GM12891 (cell line): ENCODE measurements around the gene WDR43.

Experiments
- PAX5 ChIP-seq: IDR thresholded peaks from 2 replicates; pipeline ENCODE4 v1.6.1; 2011; ENCODE audit warnings: low read length, moderate library complexity, mild to moderate bottlenecking; ENCODE audit not compliant: insufficient read depth, severe bottlenecking
- POLR2A ChIP-seq: IDR thresholded peaks from 2 replicates; pipeline ENCODE4 v1.6.1; 2011; ENCODE audit warnings: low read depth, low read length, control low read depth
- POLR2AphosphoS5 ChIP-seq: IDR thresholded peaks from 2 replicates; pipeline ENCODE4 v1.6.1; 2011; ENCODE audit warnings: low read depth, low read length, control low read depth
- SPI1 ChIP-seq: IDR thresholded peaks from 2 replicates; pipeline ENCODE4 v1.6.1; 2011; ENCODE audit warnings: low read depth, low read length, control low read depth
- TAF1 ChIP-seq: IDR thresholded peaks from 2 replicates; pipeline ENCODE4 v1.6.1; 2011; ENCODE audit warnings: low read depth, low read length, control low read depth

DNA sequence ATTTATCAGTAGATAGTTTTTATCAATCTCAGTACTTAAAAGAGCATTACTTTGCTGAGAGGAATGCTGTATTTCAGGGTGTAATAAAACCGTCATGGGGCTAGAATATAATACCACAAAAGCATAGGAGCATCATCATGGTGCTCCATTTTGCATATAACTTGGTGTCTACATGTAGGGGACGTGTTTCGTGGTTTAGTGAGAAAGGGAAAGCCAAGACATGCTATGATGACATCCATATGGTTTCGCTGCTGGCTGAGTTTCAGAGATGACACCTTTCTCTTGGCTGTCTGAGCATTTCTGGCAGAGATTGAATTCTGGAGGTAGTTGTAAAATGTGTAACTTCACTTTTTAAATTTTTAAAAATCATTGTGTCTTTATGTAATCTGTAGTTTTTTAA, 32.4 kb downstream of the WDR43 start:
- TF ChIP-seq TAF1 (no peak), POLR2A (0 out of 2 replicates have a peak, but pooled peaks have one; percentile 50), POLR2AphosphoS5 (peak; percentile 74), PAX5 (no peak), SPI1 (no peak)
